Hematopoietic multipotent progenitor cell (in vitro differentiated cells): ENCODE measurements around the gene ATP2A3. TPM values are rescaled to one million over a fixed set of nuclear protein-coding genes. Genes with fewer than 3 reads are reported as not detected.
A peak's percentile ranks its signal among the peaks of the same experiment; 100 is the strongest.

Source experiments
- DNase-seq, 3 donors: peaks; one replicate each; pipeline ENCODE4 v3.0.0-alpha.2; 2011 to 2015; ENCODE audit warnings: low read depth in 2 of 3, low spot score in 2 of 3
- total RNA-seq: library from RNA; depleted of rRNA; stranded (reverse); fragments of >200 nt; gene quantifications from one replicate; pipeline ENCODE4 v1.2.3, GENCODE V29; 2012

The ATP2A3 gene
- 377 TPM for total RNA-seq

DNA sequence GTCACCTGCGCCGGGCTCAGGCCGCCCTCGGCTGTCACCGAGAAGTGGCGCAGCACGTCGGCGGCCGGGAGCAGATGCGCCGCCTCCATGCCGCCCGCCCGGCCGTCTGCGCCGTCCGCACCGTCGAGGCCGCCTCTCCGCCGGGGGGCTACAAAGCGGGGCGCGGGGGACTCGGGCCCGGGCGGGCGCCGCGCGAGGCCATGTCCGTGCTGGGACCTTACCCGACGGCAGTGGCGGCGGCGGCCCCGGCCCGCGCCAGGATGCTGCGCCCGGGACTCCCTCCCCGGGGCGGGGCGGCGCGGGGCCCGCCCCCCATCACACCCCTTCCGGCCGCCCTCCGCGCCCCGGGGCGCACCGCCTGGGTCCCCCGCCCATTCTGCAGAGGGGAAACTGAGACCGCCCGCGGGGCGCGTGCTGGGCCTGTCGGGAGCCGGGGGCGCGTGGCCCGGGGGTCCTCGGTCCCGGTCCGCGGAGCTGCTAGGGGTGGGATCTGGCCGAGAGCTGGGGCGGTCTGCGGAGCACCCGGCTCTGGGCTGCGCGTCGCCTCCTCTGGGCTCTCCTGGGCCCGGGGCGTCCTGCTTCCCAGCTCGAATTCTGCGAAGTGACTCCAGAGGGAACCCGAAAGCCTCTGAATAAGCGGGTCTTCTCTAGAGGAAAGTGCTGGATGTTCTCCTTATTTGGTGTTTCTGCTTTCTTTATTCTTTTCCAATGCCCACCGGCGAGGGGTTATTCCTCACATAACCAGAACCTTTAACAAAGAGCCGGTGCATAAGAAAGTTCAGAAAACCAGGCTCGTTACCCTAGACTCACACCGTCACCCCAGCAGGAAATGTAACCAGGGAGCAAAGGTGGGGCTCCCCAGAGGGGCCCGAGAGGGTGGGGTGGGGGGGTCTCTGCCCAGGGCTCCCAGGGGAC is at the start of gene ATP2A3:
Gene ATP2A3 (minus strand): TSS at position 235 of the 915 bp plus-strand sequence. CDS start 146 bp downstream, at position 89.
- DNase-seq = peak in 2 of 3 donors; percentile 52 to 65

DNA sequence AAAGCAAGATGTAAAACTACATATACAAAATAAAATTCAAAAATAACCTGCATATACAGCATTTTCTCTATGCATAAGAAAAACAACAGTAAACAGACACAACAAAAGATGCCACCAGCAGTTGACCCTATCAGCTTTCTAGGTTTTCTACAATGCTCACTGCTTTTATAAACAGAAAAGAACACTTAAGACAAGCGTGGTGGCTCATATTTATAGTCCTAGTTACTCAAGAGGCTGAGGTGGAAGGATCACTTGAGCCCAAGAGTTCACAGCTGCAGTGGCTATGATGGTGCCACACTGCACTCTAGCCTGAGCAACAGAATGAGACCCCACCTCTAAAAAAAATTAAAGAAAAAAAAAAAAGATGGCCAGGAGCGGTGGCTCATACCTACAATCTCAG is 46.5 kb upstream of the ATP2A3 start:
- no peak for DNase-seq

DNA sequence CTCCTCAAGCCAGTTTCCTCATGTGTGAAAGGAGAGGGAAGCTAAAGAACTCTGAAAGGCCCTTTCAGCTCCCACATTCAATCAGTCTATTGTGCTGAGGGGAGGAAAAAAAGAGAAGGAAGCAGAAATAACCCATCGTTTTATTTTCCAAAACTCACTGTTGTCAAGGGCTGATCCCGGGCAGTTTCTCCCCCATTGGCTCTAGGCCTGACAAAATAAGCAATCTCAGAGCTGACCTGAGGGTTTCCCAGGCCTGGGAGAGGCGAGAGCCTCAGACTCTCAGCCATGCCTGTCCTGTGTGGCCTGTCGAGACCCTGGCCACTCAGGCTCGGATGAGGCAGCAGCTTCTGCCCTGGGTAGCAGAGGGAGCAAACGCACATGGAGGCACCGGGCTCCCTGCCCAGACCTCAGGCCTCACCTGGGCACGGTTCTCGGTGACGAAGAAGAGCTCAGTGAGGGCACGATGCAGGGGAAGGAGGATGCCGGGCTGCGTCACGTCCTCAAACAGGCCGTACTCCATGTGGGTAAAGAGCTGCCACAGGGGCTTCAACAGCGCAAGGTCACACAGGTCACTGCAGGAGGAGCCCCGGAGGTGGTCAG is 45.0 kb upstream of the ATP2A3 start:
- no peak for DNase-seq

DNA sequence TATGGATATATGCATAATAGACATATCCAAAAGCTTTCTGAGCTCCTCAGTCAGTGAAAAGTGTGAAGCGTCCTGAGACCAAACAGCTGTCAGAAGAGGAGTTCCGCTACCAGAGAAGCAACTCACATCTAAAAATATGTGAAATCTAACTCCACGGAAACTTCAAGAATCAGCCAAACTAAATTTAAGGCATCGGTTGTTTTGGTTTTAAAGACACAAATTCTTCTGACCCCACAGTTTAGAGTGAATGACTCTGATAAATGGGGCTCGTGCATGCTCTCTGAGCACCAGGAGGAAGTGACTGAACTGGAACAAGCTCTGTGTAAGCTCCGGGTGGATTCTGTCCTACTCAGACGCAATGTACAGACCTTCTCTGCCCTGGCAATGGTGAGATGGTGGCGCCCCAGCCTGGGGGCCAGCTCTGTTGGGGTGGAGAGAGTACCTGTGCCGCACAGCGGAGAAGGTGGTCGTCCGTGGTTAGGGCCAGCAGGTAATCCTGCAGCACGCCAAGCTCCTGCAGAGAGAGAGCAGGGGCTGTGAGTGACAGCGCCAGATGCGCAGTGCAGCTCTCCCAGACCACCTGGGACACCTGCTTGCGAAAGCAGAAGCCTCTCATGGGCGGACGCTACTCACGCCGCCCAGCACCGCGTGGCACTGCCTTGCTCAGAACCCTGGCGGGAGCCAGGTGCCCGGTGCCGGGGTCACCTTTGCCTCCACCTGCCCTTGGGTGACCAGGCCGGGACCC is 44.4 kb upstream of the ATP2A3 start:
- DNase-seq = no peak

DNA sequence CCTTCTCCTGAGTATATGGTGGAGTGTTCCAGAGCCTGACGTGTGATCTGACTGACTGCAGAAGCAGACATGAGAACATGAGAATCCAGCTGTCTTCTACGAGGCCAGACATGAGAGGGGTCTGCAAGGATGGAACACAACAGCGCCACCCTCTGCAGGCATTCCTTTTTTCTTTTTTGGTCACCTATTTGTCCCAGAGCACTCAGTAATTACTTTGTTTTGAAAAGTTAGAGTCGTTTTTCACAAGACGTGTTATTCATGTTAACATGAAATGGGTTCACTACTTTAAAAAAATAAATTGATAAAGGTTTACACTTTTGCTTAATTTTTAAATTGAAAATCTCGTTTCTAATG is 43.8 kb upstream of the ATP2A3 start:
- DNase-seq = no peak

DNA sequence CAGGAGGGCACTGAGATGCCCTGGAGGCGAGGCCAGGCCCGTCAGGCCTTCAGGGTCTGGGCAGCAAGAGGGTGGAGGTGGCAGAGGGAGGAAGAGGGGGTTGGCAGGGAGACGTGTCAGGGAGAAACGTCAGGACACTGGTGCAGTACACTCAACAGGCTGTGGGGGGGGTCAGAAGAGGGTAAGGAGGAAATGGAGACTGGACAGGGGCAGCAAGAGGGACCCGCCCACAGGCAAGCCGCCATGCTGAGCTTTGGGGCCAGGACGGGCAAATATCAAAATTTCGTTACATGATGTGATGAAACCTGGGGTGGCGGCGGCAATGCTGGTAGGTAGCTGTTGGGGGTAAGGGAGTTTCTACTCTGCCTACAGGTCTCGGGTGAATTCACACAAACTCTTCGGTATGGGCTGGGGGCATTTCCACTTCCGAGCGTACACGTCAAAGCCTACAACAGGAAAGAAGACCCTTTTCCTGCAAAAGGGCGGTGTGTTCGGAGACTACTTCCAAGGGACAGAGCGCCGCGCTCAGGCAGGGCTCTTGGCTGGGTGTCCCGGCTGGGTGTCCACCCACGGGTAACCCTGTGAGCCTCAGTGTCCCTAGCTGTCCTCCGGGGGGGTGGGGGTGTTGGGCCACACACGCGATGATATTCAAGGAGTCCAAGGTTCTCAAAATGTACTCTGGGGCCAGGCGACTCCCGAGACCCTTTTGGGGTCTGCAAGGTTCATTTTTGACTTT is 43.3 kb upstream of the ATP2A3 start:
- no peak for DNase-seq

DNA sequence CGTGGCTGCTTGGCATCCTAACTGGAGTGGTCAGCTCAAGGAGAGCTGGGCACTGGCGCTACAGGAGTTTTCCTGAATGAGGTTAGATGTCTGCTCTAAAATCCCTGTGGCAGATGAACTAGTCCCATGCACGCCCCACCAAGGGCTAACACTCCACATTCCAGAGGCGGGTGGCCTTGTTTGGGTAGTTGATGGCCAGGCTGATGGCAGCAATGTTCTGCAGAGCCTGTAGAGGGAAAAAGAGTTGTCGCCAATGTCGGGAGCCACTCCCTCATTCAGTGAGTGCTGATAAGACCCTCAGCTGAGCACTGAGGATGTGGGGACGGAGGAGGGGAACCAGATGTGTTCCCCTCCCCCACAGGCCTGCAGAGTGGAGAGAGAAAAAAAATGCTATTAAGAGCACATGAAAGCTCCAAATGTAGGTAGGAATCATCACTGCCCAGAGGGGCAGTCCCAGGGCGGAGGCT is 42.5 kb upstream of the ATP2A3 start:
- peak in 2 of 3 donors; percentile 51 to 78 for DNase-seq

DNA sequence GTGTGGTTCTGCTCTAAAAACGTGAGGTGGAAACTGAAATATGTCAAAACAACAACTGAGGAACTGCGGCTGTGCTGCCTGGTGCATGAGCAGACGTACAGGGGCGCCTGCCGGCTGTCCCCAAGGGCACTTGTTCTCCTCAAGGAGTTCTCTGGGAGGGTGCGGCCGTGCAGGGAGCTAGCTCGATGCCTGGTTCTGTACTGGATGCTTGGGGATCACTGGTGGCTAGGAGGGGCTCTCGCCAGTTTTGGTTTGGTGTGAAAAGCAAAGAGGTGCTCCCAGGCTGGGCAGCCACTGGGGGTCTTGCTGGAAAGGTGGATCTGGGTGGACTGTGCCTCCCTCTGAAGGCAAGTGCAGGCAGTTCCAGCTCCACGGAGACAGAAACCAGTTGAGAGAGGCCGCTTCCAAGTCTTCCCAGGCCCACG is 41.9 kb upstream of the ATP2A3 start:
- DNase-seq = no peak

DNA sequence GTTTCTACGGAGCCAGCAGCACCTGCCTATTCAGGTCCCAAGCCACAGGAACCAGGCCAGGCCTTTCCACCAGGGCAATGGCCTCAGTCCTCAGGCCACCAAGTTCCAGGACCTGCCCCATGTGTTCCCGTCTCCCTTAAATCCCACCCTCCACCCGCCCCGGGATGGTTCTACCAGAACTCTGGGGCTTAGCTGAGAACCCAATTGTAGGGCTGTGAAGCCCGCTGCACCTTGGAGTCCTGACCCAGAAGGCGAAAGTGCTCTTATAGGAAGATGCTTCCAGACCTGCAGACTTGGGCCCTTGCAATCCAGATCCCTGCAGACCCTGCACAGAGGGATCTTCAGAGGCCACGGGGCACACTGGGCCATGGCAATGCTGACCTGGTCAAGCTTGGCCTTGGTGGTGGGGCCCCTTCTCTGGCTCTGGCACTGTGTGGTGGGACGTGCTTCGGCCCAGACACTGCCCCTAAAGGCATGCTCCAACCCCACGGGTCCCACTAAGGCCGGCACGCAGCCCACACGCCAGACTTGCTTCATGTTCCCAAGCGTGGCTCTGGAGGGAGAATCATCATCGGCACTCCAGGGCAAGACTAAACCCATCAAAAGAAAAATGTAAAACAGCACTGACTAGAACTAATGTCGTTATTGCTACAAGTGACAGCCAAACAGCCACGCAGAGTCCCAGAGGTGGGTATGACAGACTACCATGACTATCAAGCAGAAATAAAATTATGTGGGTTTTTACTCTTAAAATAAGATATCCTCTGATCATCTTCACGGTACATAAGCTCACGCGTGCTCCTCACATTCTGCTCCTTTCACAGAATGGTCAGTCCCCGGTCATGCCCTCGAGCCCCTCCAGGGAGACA is 41.3 kb upstream of the ATP2A3 start:
- no peak for DNase-seq

DNA sequence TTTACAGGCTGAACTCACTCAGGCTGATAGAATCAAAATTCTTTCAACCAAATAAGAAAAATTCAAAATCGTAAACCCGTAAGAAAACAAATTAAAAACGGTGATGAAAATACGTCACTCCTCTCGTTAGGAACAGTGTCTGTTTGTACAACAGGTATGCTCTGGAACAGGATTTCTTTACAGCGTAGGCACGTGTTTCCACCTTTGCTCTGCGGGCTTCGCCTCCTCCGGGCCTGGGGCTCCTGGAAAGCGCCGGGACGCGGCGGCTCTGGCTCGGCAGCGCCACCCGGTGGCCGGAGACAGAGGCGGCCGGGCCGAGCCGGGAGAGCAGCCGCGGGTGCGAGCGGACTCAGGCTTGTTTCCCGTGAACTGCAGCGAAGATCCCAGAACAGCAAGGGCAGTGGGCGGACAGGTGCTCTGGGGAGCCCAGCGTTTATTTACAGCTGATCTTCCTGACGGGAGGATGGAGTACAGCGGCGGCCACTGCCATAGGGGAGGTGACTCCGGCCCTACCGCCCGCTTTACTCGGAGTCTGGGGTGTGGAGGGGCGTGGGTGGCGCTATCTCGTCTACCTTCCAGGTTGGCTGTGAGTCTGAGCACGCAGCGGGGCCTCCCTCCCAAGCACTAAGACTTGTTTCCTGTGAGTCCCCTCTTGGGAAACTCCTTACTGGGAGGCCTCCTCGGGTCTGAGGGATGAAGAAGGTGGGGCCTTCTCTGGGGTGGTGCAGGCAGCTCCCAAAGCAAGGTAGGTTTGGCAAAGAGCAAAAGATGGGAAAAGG is 40.5 kb upstream of the ATP2A3 start:
- DNase-seq = peak; percentile 37 to 65 (median 56)

DNA sequence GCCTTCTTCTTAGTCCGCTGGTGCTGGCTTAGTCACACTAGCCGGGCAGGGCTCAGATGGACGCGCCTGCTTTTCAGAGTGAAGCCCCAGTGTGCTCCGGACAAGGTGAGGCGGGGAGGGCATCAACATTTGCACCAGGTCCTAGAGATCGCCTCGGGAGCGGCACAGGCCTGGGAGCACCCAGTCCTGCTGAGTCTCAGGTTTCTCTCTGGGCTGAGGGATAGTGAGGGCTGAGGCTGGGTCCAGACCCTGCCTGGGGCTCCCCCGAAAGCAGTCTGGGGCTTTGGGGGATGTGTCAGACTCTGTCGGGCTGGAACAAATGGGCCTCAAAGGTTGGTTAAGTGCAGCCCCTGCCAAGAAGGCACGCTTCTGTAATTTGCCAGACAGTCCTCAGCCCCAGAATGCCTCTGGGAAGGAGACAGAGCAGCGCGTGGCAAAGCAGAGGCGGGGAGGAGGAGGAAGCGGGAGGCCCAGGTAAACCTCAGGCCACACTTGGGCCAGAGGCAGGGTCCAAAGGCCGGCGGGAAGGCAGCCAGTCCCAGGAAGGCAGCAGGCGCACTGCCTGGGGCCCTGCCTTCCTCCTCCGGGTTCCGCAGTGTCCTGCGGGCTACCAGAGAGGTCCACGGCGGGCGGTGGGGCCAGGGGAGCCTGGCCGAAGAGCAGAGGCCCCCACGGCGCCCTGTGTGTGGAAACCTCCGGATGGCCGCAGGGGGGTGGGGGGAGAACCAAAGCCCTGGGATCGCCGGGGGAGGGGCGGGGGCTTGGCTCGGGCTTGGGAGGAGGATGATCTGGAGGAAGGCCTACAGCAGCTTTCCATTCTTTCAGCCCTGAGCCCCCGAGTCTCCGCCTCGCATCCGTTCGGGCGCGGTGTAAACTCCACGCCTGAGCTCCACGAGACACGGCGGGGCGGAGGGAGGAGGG is 39.5 kb upstream of the ATP2A3 start:
- DNase-seq = no peak

DNA sequence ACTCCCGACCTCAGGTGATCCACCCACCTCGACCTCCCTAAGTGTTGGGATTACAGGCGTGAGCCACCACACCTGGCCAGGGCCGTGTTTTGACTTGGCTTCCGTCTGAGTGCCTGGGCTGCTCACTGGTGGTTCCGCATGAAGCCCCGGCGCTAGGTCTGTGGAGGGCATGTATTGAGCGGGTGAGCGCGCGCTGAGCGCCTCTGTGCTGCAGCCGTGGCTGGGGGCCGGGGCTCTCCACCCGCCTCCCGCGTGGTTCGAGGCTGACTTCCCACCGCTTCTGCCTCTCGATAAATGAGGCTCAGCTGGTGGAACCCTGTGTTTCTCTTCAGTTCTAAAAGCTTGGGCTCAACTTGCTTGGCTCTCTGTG is 38.9 kb upstream of the ATP2A3 start:
- peak in 1 of 3 donors; percentile 34 for DNase-seq

DNA sequence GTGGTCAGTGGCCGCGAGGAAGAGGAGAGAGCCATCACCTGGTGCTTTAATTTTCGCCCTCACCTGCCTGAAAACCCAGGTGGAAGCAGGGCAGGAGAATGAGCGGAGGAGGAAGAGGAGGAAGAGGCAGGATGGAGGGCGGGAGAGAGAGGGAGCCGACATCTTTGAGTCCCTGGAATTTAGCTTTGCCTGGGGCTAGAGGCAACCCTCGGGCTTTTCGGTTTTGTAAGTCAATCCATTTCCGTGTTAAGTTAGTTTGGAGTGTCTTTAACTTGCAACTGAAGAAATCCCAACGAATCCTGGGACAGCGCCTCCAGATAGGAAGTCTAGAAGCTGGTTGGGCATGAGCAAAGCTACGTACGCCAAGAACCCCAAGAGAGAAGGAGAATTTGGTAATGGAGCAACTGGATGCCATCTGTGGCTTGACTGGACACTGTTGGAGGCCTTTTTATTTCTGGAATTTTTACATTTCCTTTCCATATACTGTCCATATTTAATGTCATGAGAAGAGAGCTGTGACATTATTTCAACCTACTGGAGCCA is 36.9 kb upstream of the ATP2A3 start:
- no peak for DNase-seq

DNA sequence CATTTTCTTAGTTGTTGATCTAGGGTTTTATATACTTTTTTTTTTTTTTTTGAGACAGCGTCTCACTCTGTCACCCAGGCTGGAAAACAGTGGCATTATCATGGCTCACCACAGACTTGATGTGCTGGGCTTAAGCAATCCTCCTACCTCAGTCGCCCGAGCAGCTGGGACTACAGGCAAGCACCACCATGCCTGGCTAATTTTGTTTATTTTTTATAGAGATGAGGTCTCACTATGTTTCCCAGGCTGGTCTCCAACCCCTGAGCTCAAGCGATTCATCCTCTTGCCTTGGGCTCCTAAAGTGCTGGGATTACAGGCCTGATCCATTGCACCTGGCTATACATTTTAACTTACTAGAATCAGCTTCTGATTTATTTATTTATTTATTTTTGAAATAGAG is 34.2 kb upstream of the ATP2A3 start:
- no peak for DNase-seq

DNA sequence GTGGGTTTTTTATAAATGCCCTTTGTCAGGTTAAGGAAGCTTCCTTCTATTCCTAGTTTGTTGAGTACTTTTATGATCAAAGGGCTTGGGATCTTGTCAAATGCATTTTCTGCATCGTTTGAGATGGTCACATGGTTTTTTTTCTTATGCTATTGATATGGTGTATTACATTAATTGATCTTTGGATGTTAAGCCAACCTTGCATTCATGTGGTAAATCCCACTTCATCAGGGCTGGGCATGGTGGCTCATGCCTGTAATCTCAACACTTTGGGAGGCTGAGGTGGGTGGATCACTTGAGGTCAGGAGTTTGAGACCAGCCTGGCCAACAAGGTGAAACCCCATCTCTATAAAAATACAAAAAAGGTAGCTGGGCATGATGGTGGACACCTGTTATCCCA is 30.8 kb upstream of the ATP2A3 start:
- DNase-seq = no peak

DNA sequence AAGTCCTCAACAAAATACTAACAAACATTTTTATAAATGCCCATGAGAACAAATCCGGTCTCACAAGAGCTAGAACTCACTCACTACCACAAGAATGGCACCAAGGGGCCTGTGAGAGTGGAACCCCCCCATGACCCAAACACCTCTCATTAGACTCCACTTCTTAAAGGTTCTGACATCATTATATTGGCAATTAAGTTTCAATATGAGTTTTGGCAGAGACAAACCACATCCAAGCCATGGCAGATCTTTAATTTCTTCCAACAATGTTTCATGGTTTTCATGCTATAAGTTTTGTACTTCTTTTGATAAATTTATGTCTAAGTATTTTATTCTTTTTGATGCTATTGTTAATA is 30.0 kb upstream of the ATP2A3 start:
- no peak for DNase-seq

DNA sequence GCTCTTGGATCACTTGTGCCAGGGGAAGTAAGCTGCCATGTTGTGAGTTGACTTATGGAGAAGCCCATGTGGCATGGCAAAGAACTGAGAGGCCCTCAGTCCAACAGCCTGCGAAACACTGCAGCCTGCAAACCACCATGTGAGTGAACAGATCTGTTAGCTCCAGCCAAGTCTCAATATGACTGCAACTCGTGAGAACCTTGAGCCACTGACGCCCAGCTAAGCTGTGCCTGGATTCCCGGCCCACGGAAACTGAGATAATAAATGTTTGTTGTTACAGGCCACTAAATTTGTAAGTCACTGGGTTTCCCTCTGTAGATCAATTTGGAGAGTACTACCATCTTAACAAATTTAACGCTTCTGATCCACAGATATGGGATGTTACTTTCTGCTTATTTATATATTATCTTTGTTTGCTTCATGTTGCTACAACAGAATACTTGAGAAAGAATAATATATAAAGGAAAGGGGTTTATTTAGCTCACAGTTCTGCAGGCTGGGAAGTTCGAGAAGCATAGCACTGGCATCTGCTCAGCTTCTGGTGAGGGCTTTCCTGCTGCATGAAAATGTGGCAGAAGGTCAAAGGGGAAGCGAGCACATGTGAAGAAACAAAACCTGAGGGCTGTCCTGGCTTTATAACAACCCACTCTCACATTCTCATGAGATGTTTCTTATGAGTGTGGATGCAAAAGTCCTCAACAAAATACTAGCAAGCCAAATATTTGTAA is 29.4 kb upstream of the ATP2A3 start:
- no peak for DNase-seq
